T-cell (primary cell): ENCODE measurements around the gene SLC35A3. TPM values are rescaled to one million over a fixed set of nuclear protein-coding genes. Genes with fewer than 3 reads are reported as not detected.

Source experiments
- ATAC-seq, 4 experiments: fragments of 200-7000 bp in 3 of 4; fragments of 150-1000 bp in 1 of 4; cut with Tn5 transposase; replicated peaks in 1 of 4; 1 replicate in 3 of 4; 2 replicates in 1 of 4; pipeline ENCODE4 v1.10.0; 2021; ENCODE audit warnings: moderate library complexity in 3 of 4, mild to moderate bottlenecking in 2 of 4, moderate number of reproducible peaks in 1 of 4
- CTCF ChIA-PET, 2 donors: fragments of 300-600 bp; sonication (Branson Sonifier 250); formaldehyde crosslinking; loops; one replicate each; lab custom pipeline; 2022; ENCODE audit warnings: antibody characterized with exemption in 2 of 2; lab: Charles Lee
- POLR2A ChIA-PET, 2 donors: fragments of 300-600 bp; sonication (Branson Sonifier 250); formaldehyde crosslinking; loops; one replicate each; lab custom pipeline; 2022; ENCODE audit warnings: antibody characterized with exemption in 2 of 2; lab: Charles Lee
- DNase-seq, 35 experiments: peaks; one replicate each; pipeline versions ENCODE4 v3.0.0 to v3.0.0-alpha.2; 2013 to 2023
- H3K27ac ChIP-seq: one replicate; pipeline ENCODE4 v1.5.1; 2013; ENCODE audit warnings: low read length
- H3K27me3 ChIP-seq, 2 experiments: replicated peaks in 1 of 2; 1 replicate in 1 of 2; 2 replicates in 1 of 2; pipeline versions ENCODE4 v1.6.1 to v1.7.0; 2013; ENCODE audit warnings: low read length in 1 of 2, mixed read lengths in 1 of 2; ENCODE audit not compliant: control insufficient read depth in 2 of 2, insufficient read depth in 2 of 2; ENCODE audit errors: extremely low read depth in 1 of 2
- H3K36me3 ChIP-seq, 2 donors: 1 replicate in 1 of 2; 2 replicates in 1 of 2; pipeline versions ENCODE4 v1.6.1 to v1.7.0; 2013; ENCODE audit warnings: low read length in 1 of 2; ENCODE audit not compliant: control insufficient read depth in 2 of 2, insufficient read depth in 1 of 2; ENCODE audit errors: extremely low read depth in 1 of 2
- H3K4me1 ChIP-seq, 2 experiments: 1 replicate in 1 of 2; 2 replicates in 1 of 2; pipeline versions ENCODE4 v1.6.1 to v1.7.0; 2013; ENCODE audit warnings: low read length in 2 of 2, mixed read lengths in 1 of 2; ENCODE audit not compliant: insufficient read depth in 2 of 2, control insufficient read depth in 1 of 2; ENCODE audit errors: extremely low read depth in 1 of 2
- H3K4me3 ChIP-seq, 2 donors: 1 replicate in 1 of 2; 2 replicates in 1 of 2; pipeline versions ENCODE4 v1.5.1 to v1.7.0; 2013; ENCODE audit warnings: mild to moderate bottlenecking in 2 of 2, low read length in 1 of 2, moderate library complexity in 1 of 2; ENCODE audit not compliant: control insufficient read depth in 1 of 2; ENCODE audit errors: extremely low read depth in 1 of 2
- H3K9me3 ChIP-seq: 2 replicates; pipeline ENCODE4 v1.7.0; 2013
- H3K27ac Mint-ChIP-seq, 2 donors: one replicate each; pipeline ENCODE4 v1.8.0; 2020 to 2021; ENCODE audit warnings: mild to moderate bottlenecking in 2 of 2, mixed read lengths in 2 of 2
- H3K27me3 Mint-ChIP-seq, 2 donors: one replicate each; pipeline ENCODE4 v1.8.0; 2021 to 2022; ENCODE audit warnings: mixed read lengths in 2 of 2
- H3K36me3 Mint-ChIP-seq: one replicate; pipeline ENCODE4 v1.8.0; 2021; ENCODE audit warnings: mixed read lengths
- H3K4me1 Mint-ChIP-seq, 3 donors: one replicate each; pipeline ENCODE4 v1.8.0; 2020 to 2022; ENCODE audit warnings: mixed read lengths in 3 of 3, mild to moderate bottlenecking in 1 of 3
- H3K4me3 Mint-ChIP-seq, 3 donors: one replicate each; pipeline ENCODE4 v1.8.0; 2020 to 2022; ENCODE audit warnings: mild to moderate bottlenecking in 3 of 3, mixed read lengths in 3 of 3, moderate library complexity in 3 of 3
- H3K9me3 Mint-ChIP-seq, 3 donors: one replicate each; pipeline ENCODE4 v1.8.0; 2020 to 2022; ENCODE audit warnings: mixed read lengths in 3 of 3
- WGBS: methylation state at CpG from one replicate; pipeline ENCODE4 v1.1.5; 2013; ENCODE audit warnings: missing lambda C conversion rate; ENCODE audit not compliant: insufficient coverage; 5-methylcytosine and 5-hydroxymethylcytosine counted together
- total RNA-seq, 35 experiments: library from RNA in 6 of 35; stranded (reverse) in 6 of 35; fragments of 120-200 nt in 1 of 35; gene quantifications; one replicate each; pipeline versions ENCODE4 v1.2.1 to v1.2.4 and lab custom pipeline; 2013 to 2026

The SLC35A3 gene
- 10 to 100 TPM; 21.5 to 31.8 (median 24.5) TPM for total RNA-seq
- 36.1 TPM for total RNA-seq (2013)
- 21.5 to 58.0 (median 37.0) reads per million in 29 experiments for total RNA-seq (lab: John Stamatoyannopoulos, UW)

DNA sequence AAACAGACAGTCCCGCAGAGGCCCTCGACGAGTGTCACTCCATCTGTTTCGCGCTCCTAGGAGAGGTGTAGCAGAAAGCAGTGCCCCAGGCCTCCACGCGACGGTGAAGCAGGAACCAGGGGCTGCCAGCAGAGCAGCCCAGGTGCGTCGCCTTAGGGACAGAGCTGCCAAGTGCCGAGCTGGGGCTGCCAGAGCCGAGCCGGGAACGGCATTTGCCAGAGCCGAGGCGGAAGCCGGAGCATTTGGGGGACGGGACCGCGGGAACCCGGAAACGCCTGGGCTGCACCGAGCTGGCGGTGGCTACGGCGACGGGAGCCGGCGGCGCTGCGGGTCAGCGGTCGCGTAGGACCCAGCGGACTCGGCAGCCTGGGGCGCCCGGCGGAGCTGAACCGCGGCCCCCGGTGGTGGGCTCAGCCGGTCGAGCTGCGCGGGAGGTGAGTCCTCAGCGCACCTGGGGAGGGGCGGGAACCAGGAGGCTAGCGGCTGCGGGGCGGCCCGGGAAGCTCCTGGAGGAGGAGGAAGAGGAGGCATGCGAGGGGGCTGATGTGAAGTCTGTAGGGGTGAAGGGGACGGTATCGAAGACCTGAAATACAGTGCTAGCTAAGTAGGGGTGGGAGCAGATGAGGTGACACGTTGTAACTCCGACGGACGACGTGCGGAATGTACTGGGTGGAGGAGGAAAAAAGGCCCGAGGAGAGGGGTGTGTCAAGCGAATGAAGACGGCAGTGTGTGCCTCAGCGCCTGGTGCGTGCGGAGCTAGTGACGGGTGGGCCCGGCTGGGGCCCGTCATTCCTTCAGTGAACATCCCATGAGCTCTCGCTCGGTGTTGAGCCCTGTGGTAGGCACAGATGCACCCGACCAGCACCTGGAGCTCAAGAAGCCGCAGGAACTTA, at the start of gene SLC35A3:
SLC35A3 (plus strand) TSS at position 268 of the 893 bp plus-strand sequence. CDS start 23,559 bp downstream, outside the sequence.
- peak; percentile 86 to 92 (median 90) for ATAC-seq
- under 1% methylated on average over 72 of the region's 74 CpGs for WGBS
- peaks cover 0 to 3% of the 10 kb centered on the region in 2 donors for H3K36me3 ChIP-seq
- Mint-ChIP-seq H3K36me3 (peaks cover 4% of the 10 kb centered on the region), H3K4me1 (peaks cover 39 to 47% (median 42%) of the 10 kb centered on the region in 3 donors), H3K27me3 (no peaks in the 10 kb centered on the region), H3K4me3 (peak within 1 kb of the TSS; percentile 93 to 100 (median 99)), H3K27ac (peak within 1 kb of the TSS; percentile 94 to 97), H3K9me3 (no peaks in the 10 kb centered on the region)
- H3K4me1 ChIP-seq, result peaks cover 10% of the 10 kb centered on the region in 2 experiments
- H3K9me3 ChIP-seq, result no peaks in the 10 kb centered on the region
- ChIA-PET POLR2A (interaction anchor here (0.6 to 1.5 kb wide), 5 partner anchors 29 to 185 kb away, joined by 3 to 8 read pairs (median 3); a partner anchor contains a TSS), CTCF (interaction anchor here in 1 of 2 donors (0.6 kb wide), 1 partner anchor 55 kb away, joined by 5 read pairs; no protein-coding TSS in a partner anchor)
- H3K4me3 ChIP-seq, result peak within 1 kb of the TSS; percentile 44 to 73
- no peaks in the 10 kb centered on the region for H3K27me3 ChIP-seq
- peak; percentile 56 to 85 (median 72) for DNase-seq
- H3K27ac ChIP-seq, result peak within 1 kb of the TSS; percentile 82

DNA sequence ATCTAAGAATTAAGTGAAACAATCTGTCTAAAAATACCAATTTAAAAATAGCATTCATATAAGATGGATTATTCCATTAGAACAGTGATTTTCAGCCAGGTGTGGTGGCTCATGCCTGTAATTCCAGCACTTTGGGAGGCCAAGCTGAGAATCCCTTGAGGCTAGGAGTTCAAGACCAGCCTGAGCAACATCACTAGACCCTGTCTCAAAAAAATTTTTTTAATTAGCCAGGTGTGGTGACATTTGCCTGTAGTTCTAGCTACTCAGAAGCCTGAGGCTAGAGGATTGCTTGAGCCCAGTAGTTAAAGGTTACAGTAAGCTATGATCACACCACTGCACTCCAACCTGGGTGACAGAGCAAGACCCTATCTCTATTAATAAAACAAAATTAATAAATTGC, 35.0 kb upstream of the SLC35A3 start:
- H3K27ac ChIP-seq, result no peak overlapping the region
- Mint-ChIP-seq H3K4me1 (no peaks in the 10 kb centered on the region), H3K9me3 (no peaks in the 10 kb centered on the region), H3K27me3 (peaks cover 10 to 16% of the 10 kb centered on the region in 2 donors), H3K36me3 (no peaks in the 10 kb centered on the region), H3K4me3 (no peak overlapping the region), H3K27ac (no peak overlapping the region)
- H3K9me3 ChIP-seq, result no peaks in the 10 kb centered on the region
- H3K36me3 ChIP-seq, result no peaks in the 10 kb centered on the region
- DNase-seq (no peak), ATAC-seq (no peak)
- POLR2A ChIA-PET, result no interaction called here
- CTCF ChIA-PET, result interaction anchor here in 1 of 2 donors (1.0 kb wide), 1 partner anchor 1585 kb away, joined by 3 read pairs; no protein-coding TSS in a partner anchor
- no peaks in the 10 kb centered on the region for H3K4me1 ChIP-seq
- no peak overlapping the region for H3K4me3 ChIP-seq
- H3K27me3 ChIP-seq, result no peaks in the 10 kb centered on the region

DNA sequence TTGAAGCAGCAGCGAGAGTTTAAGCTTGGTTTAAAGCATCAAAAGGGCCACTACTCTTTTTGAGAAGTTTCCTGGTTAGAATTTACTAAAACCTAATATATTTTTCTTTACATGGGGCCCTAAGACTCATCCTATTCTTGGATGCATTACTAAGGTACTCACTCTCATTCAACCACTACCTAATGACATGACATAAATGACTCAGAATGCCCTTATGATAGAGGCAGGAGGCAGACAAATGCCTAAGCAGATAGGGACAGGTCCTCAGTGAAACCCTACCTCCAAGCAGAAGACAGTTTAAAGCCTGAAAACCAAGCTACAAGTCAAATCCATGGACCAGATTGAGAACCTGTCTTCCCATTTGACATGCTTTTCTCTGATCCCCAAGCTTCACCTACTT, 34.3 kb upstream of the SLC35A3 start:
- Mint-ChIP-seq H3K27me3 (peaks cover 10 to 16% of the 10 kb centered on the region in 2 donors), H3K27ac (no peak overlapping the region), H3K4me3 (no peak overlapping the region), H3K4me1 (no peaks in the 10 kb centered on the region), H3K9me3 (no peaks in the 10 kb centered on the region), H3K36me3 (no peaks in the 10 kb centered on the region)
- DNase-seq, result no peak
- CTCF ChIA-PET, result interaction anchor here in 1 of 2 donors (1.0 kb wide), 1 partner anchor 1584 kb away, joined by 3 read pairs; no protein-coding TSS in a partner anchor
- no peak for ATAC-seq
- Histone ChIP-seq H3K4me3 (no peak overlapping the region), H3K27me3 (no peaks in the 10 kb centered on the region), H3K4me1 (no peaks in the 10 kb centered on the region), H3K36me3 (no peaks in the 10 kb centered on the region), H3K27ac (no peak overlapping the region), H3K9me3 (no peaks in the 10 kb centered on the region)
- POLR2A ChIA-PET, result no interaction called here
- WGBS, result no CpG with 5 or more reads among the region's 1 CpG

DNA sequence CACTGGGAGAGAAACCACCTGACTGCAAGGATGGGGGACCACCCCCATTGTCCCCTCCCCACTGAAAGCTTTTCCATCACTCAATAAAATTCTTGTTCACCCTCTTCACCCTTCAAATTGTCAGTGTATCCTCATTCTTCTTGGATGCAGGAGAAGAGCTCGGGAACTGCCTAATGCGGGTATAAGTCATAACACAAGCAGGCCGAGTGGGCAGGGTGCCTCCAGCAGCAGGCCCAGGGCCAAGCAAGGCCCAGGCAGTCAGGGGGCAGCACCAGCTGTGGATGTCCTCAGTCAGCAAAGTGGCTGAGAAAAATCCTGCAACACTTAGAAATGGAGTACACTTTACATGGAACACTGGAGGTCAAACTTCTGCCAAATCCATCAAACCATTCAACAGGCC, 33.7 kb upstream of the SLC35A3 start:
- Histone ChIP-seq H3K4me3 (no peak overlapping the region), H3K27ac (no peak overlapping the region), H3K9me3 (no peaks in the 10 kb centered on the region), H3K4me1 (no peaks in the 10 kb centered on the region), H3K27me3 (no peaks in the 10 kb centered on the region), H3K36me3 (no peaks in the 10 kb centered on the region)
- H3K27ac Mint-ChIP-seq, result no peak overlapping the region
- H3K36me3 Mint-ChIP-seq, result no peaks in the 10 kb centered on the region
- ChIA-PET POLR2A (no interaction called here), CTCF (no interaction called here)
- ATAC-seq (no peak), DNase-seq (no peak)
- no peak overlapping the region for H3K4me3 Mint-ChIP-seq
- H3K4me1 Mint-ChIP-seq, result no peaks in the 10 kb centered on the region
- 92% methylated on average over 3 of the region's 3 CpGs for WGBS
- H3K27me3 Mint-ChIP-seq, result peaks cover 10 to 16% of the 10 kb centered on the region in 2 donors
- H3K9me3 Mint-ChIP-seq, result no peaks in the 10 kb centered on the region

DNA sequence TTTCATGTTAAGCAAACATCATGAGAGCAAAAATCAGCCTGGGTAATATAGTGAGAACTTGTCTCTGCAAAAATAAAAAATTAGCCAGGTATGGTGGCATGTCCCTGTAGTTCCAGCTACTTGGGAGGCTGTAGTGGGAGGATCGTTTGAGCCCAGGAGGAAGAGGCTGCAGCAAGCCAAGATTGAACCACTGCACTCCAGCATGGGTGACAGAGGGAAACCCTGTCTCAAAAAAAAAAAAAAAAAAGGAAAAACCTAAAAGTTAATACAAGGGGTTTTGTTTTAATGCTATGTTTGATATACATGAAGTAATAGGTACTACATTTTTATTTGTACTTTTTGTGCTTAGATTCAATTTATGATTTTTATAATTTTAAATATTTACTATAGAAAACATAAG, 27.1 kb upstream of the SLC35A3 start:
- ATAC-seq (no peak), DNase-seq (no peak)
- peaks cover 0 to 3% of the 10 kb centered on the region in 2 donors for H3K27me3 Mint-ChIP-seq
- CTCF ChIA-PET, result no interaction called here
- no peaks in the 10 kb centered on the region for H3K36me3 Mint-ChIP-seq
- Histone ChIP-seq H3K27ac (no peak overlapping the region), H3K4me3 (no peak overlapping the region), H3K36me3 (no peaks in the 10 kb centered on the region), H3K27me3 (no peaks in the 10 kb centered on the region), H3K4me1 (no peaks in the 10 kb centered on the region), H3K9me3 (no peaks in the 10 kb centered on the region)
- H3K4me3 Mint-ChIP-seq, result no peak overlapping the region
- H3K4me1 Mint-ChIP-seq, result no peaks in the 10 kb centered on the region
- H3K9me3 Mint-ChIP-seq, result no peaks in the 10 kb centered on the region
- 100% methylated on average over 1 of the region's 1 CpG for WGBS
- POLR2A ChIA-PET, result no interaction called here
- H3K27ac Mint-ChIP-seq, result no peak overlapping the region

DNA sequence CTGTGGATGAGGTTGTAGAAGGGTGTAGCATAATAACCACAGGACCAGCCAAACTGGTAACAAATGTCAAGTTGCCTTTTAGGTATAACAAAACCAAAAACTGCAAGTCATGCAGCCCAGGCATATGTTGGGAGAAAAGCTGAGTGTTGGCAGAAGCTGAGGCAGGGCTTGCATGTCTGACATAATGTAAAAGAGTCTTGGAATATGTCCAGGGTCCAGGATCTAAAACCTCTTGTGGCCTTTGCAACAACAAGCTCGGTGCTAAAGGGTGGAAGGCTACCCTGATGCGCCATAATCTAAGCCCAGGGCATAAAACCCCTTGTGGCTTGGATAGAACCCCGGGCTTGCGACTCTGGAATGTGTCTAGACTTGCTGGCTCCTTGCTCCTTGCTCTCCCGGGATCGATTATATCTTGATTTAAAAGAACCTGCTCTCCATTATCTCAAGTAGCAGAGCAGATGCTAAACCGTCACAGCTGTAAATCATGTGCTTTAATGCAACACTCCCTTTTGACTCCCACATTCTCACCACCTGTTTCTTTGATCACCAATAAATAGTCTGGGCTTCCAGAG, 26.5 kb upstream of the SLC35A3 start:
- no peak overlapping the region for H3K27ac Mint-ChIP-seq
- Histone ChIP-seq H3K36me3 (no peaks in the 10 kb centered on the region), H3K4me1 (no peaks in the 10 kb centered on the region), H3K4me3 (no peak overlapping the region), H3K27ac (no peak overlapping the region), H3K9me3 (no peaks in the 10 kb centered on the region), H3K27me3 (no peaks in the 10 kb centered on the region)
- no peaks in the 10 kb centered on the region for H3K9me3 Mint-ChIP-seq
- peaks cover 0 to 3% of the 10 kb centered on the region in 2 donors for H3K27me3 Mint-ChIP-seq
- POLR2A ChIA-PET, result no interaction called here
- no peak for ATAC-seq
- no peak for DNase-seq
- WGBS, result 90% methylated on average over 7 of the region's 7 CpGs
- no peaks in the 10 kb centered on the region for H3K4me1 Mint-ChIP-seq
- no peak overlapping the region for H3K4me3 Mint-ChIP-seq
- CTCF ChIA-PET, result no interaction called here
- no peaks in the 10 kb centered on the region for H3K36me3 Mint-ChIP-seq
